SK-N-SH (cell line): ENCODE results near the gene HOXA5. TPM values are rescaled to one million over a fixed set of nuclear protein-coding genes. Genes with fewer than 3 reads are reported as not detected.

Experiments
- CTCF ChIA-PET: fragments of 300-600, 350-600 bp; formaldehyde crosslinking; extraction: SDS; loops from one replicate; lab custom pipeline; 2021; lab: Yijun Ruan, JAX
- POLR2A ChIA-PET: fragments of 350-600 bp; sonication (Branson Sonifier 250); formaldehyde crosslinking; extraction: SDS; loops from one replicate; lab custom pipeline; 2020; ENCODE audit warnings: antibody characterized with exemption, inconsistent platforms; lab: Yijun Ruan, JAX
- DNase-seq: peaks from one replicate; pipeline ENCODE4 v3.0.0; 2012
- H2AFZ ChIP-seq: fragments of 200-600 bp; sonication (generic); 2 replicates; pipeline ENCODE4 v1.8.1; 2016; ENCODE audit warnings: antibody characterized with exemption, mild to moderate bottlenecking, low read depth
- H3F3A ChIP-seq: fragments of 200-600 bp; sonication (generic); replicated peaks from 2 replicates; pipeline ENCODE3; 2016; ENCODE audit warnings: antibody characterized with exemption, mild to moderate bottlenecking; ENCODE audit not compliant: insufficient read depth
- H3K27ac ChIP-seq, 2 experiments: fragments of 200-500 bp in 1 of 2; fragments of 200-600 bp in 1 of 2; sonication (Bioruptor generic) in 1 of 2; sonication (generic), shearing (Covaris generic) in 1 of 2; 2 replicates each; pipeline versions ENCODE4 v1.5.1 to v1.6.1; 2014 to 2016; ENCODE audit warnings: low read depth in 2 of 2, inconsistent platforms in 1 of 2, low read length in 1 of 2, mild to moderate bottlenecking in 1 of 2, mixed read lengths in 1 of 2
- H3K27me3 ChIP-seq: fragments of 200-600 bp; sonication (generic), shearing (Covaris generic); 2 replicates; pipeline ENCODE4 v1.6.1; 2016; ENCODE audit warnings: mixed run types; ENCODE audit not compliant: insufficient read depth
- H3K36me3 ChIP-seq, 2 experiments: fragments of 200-500 bp in 1 of 2; fragments of 200-600 bp in 1 of 2; sonication (Bioruptor generic) in 1 of 2; sonication (generic) in 1 of 2; replicated peaks in 1 of 2; 2 replicates each; pipeline versions ENCODE3 to v1.5.1; 2014 to 2016; ENCODE audit warnings: low read length in 1 of 2, mild to moderate bottlenecking in 1 of 2; ENCODE audit not compliant: insufficient read depth in 2 of 2, control insufficient read depth in 1 of 2
- H3K4me1 ChIP-seq, 2 experiments: fragments of 200-500 bp in 1 of 2; fragments of 200-600 bp in 1 of 2; sonication (Bioruptor generic) in 1 of 2; sonication (generic), shearing (Covaris generic) in 1 of 2; 2 replicates each; pipeline versions ENCODE4 v1.5.1 to v1.6.1; 2014 to 2016; ENCODE audit warnings: low read depth in 1 of 2, low read length in 1 of 2, mixed run types in 1 of 2; ENCODE audit not compliant: insufficient read depth in 2 of 2, control insufficient read depth in 1 of 2
- H3K4me2 ChIP-seq: fragments of 200-600 bp; sonication (generic), shearing (Covaris generic); 2 replicates; pipeline ENCODE4 v1.6.1; 2017; ENCODE audit warnings: mixed run types
- H3K4me3 ChIP-seq, 2 experiments: fragments of 200-500 bp in 1 of 2; fragments of 200-600 bp in 1 of 2; sonication (Bioruptor generic) in 1 of 2; sonication (generic), shearing (Covaris generic) in 1 of 2; 2 replicates each; pipeline versions ENCODE4 v1.5.1 to v1.8.1; 2014 to 2016; ENCODE audit warnings: low read depth in 2 of 2, inconsistent platforms in 1 of 2, low read length in 1 of 2, mild to moderate bottlenecking in 1 of 2, mixed read lengths in 1 of 2, moderate library complexity in 1 of 2
- H3K79me2 ChIP-seq: fragments of 200-600 bp; sonication (generic); 2 replicates; pipeline ENCODE4 v1.8.1; 2017; ENCODE audit warnings: mild to moderate bottlenecking; ENCODE audit not compliant: insufficient read depth
- H3K9ac ChIP-seq: fragments of 200-600 bp; sonication (generic); 2 replicates; pipeline ENCODE4 v1.6.1; 2017; ENCODE audit warnings: mixed run types
- H3K9me2 ChIP-seq: fragments of 200-600 bp; sonication (generic); 2 replicates; pipeline ENCODE4 v1.6.1; 2017; ENCODE audit warnings: mixed run types
- H3K9me3 ChIP-seq: fragments of 200-600 bp; sonication (generic); 2 replicates; pipeline ENCODE4 v1.6.1; 2017; ENCODE audit warnings: mixed run types, mild to moderate bottlenecking, moderate library complexity
- H4K20me1 ChIP-seq: fragments of 200-600 bp; sonication (generic); 2 replicates; pipeline ENCODE4 v1.6.1; 2017; ENCODE audit warnings: mild to moderate bottlenecking, mixed run types; ENCODE audit not compliant: insufficient read depth
- ELF1 ChIP-seq: IDR thresholded peaks from 2 replicates; pipeline ENCODE4 v1.4.0; 2012
- IRF3 ChIP-seq: fragments of 150-350 bp; IDR thresholded peaks from 2 replicates; pipeline ENCODE4 v1.6.1; 2016; ENCODE audit warnings: mild to moderate bottlenecking, low read depth, low read length
- MAX ChIP-seq: IDR thresholded peaks from 2 replicates; pipeline ENCODE4 v1.4.0; 2012; ENCODE audit warnings: low read depth
- MEF2A ChIP-seq: IDR thresholded peaks from 2 replicates; pipeline ENCODE4 v1.4.0; 2012; ENCODE audit warnings: low read depth, borderline replicate concordance
- NFIC ChIP-seq: IDR thresholded peaks from 2 replicates; pipeline ENCODE4 v1.4.0; 2012; ENCODE audit warnings: borderline replicate concordance
- POLR2AphosphoS5 ChIP-seq: IDR thresholded peaks from 2 replicates; pipeline ENCODE4 v1.6.1; 2012; ENCODE audit warnings: low read depth, low read length
- RFX5 ChIP-seq: IDR thresholded peaks from 2 replicates; pipeline ENCODE4 v1.6.1; 2012; ENCODE audit warnings: mild to moderate bottlenecking, improper control_type of control experiment, low read length
- RXRA ChIP-seq: IDR thresholded peaks from 2 replicates; pipeline ENCODE4 v1.4.0; 2012; ENCODE audit warnings: low read depth, mild to moderate bottlenecking, borderline replicate concordance
- TEAD4 ChIP-seq: IDR thresholded peaks from 2 replicates; pipeline ENCODE4 v1.4.0; 2012; ENCODE audit warnings: mild to moderate bottlenecking, borderline replicate concordance; ENCODE audit not compliant: insufficient read depth
- whole genome bisulfite sequencing: methylation state at CpG from one replicate; pipeline ENCODE4 v1.1.6; 2017; ENCODE audit warnings: low lambda C conversion rate; 5-methylcytosine and 5-hydroxymethylcytosine counted together
- polyA plus RNA-seq, 3 experiments: library from polyadenylated mRNA; depleted of rRNA; stranded (reverse); fragments of >200 nt; gene quantifications; 2 replicates each; pipeline ENCODE4 v1.2.3, GENCODE V29; 2012
- TF ChIP-seq, protein P1 (sequence below): IDR thresholded peaks from 2 replicates; pipeline ENCODE4 v1.4.0; 2012; ENCODE audit warnings: low read depth, borderline replicate concordance
- TF ChIP-seq, protein P2 (sequence below): IDR thresholded peaks from 2 replicates; pipeline ENCODE4 v1.6.1; 2012; ENCODE audit warnings: mild to moderate bottlenecking, low read depth, low read length, moderate library complexity
- TF ChIP-seq, protein P3 (sequence below): IDR thresholded peaks from 2 replicates; pipeline ENCODE4 v1.4.0; 2012; ENCODE audit warnings: low read depth, borderline replicate concordance

HOXA5 gene
- polyA plus RNA-seq, 1 of the 3 experiments (the other 2 are of a cell fraction) = not detected

DNA sequence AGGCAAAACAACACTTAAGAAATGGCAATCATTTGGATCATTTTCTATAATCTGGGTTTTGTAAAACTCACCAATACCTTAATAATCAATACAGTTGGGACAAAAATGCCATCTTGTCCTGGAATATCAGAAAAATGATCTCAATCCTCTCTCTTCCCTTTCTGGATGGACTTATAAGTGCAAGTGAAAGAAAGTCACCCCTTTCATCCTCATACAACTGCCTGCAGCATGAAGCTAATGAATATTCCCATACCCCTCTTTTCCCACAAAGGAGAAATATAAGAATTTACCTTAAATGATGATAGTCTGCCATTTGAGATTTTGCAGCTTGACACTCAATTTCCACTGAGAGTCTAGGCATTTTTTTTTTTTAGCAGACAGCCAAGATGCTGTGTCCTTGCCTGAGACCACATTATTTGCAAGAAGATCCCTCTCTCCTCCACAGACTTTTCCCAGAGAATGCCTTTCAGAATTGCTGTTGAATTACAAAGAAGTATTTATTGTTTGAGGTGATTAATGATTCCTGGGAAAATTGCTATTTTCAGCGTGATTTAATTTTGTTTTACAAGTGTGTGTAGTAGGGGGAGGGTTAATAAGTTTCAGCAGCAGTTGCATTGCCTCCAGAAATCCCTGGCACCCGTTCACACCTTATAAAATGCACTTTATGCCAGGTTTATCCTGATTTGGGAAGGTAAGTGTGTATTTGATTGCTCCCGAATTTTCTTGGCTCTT lies 16.7 kb downstream of the HOXA5 start:
- 4% methylated on average over 3 of the region's 3 CpGs for WGBS
- POLR2A ChIA-PET = interaction anchor here (0.7 kb wide), 1 partner anchor 407 kb away, joined by 3 read pairs; no protein-coding TSS in a partner anchor
- TF ChIP-seq IRF3 (no peak), TEAD4 (no peak), RXRA (no peak), RFX5 (no peak), NFIC (no peak), MEF2A (no peak), ELF1 (no peak), POLR2AphosphoS5 (no peak), MAX (no peak)
- TF ChIP-seq, protein P1, sequence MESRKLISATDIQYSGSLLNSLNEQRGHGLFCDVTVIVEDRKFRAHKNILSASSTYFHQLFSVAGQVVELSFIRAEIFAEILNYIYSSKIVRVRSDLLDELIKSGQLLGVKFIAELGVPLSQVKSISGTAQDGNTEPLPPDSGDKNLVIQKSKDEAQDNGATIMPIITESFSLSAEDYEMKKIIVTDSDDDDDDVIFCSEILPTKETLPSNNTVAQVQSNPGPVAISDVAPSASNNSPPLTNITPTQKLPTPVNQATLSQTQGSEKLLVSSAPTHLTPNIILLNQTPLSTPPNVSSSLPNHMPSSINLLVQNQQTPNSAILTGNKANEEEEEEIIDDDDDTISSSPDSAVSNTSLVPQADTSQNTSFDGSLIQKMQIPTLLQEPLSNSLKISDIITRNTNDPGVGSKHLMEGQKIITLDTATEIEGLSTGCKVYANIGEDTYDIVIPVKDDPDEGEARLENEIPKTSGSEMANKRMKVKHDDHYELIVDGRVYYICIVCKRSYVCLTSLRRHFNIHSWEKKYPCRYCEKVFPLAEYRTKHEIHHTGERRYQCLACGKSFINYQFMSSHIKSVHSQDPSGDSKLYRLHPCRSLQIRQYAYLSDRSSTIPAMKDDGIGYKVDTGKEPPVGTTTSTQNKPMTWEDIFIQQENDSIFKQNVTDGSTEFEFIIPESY = no peak
- TF ChIP-seq, protein P2, sequence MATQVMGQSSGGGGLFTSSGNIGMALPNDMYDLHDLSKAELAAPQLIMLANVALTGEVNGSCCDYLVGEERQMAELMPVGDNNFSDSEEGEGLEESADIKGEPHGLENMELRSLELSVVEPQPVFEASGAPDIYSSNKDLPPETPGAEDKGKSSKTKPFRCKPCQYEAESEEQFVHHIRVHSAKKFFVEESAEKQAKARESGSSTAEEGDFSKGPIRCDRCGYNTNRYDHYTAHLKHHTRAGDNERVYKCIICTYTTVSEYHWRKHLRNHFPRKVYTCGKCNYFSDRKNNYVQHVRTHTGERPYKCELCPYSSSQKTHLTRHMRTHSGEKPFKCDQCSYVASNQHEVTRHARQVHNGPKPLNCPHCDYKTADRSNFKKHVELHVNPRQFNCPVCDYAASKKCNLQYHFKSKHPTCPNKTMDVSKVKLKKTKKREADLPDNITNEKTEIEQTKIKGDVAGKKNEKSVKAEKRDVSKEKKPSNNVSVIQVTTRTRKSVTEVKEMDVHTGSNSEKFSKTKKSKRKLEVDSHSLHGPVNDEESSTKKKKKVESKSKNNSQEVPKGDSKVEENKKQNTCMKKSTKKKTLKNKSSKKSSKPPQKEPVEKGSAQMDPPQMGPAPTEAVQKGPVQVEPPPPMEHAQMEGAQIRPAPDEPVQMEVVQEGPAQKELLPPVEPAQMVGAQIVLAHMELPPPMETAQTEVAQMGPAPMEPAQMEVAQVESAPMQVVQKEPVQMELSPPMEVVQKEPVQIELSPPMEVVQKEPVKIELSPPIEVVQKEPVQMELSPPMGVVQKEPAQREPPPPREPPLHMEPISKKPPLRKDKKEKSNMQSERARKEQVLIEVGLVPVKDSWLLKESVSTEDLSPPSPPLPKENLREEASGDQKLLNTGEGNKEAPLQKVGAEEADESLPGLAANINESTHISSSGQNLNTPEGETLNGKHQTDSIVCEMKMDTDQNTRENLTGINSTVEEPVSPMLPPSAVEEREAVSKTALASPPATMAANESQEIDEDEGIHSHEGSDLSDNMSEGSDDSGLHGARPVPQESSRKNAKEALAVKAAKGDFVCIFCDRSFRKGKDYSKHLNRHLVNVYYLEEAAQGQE = no peak
- TF ChIP-seq, protein P3, sequence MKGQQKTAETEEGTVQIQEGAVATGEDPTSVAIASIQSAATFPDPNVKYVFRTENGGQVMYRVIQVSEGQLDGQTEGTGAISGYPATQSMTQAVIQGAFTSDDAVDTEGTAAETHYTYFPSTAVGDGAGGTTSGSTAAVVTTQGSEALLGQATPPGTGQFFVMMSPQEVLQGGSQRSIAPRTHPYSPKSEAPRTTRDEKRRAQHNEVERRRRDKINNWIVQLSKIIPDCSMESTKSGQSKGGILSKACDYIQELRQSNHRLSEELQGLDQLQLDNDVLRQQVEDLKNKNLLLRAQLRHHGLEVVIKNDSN = no peak

More for the DNA sequence above, 16.7 kb downstream of the HOXA5 start:
- DNase-seq = no peak
- no peaks in the 10 kb centered on the region for H3F3A ChIP-seq
- CTCF ChIA-PET = interaction anchor here (0.7 to 3.4 kb wide), 6 partner anchors 11 to 334 kb away, joined by 3 to 18 read pairs (median 4); partner anchors contain the start of gene HOXA5
- H4K20me1 ChIP-seq = no peaks in the 10 kb centered on the region
- H3K4me1 ChIP-seq = peaks cover 0 to 4% of the 10 kb centered on the region in 2 experiments; a peak in 1 of 4 replicates
- H3K9ac ChIP-seq = no peak overlapping the region
- H3K9me2 ChIP-seq = no peaks in the 10 kb centered on the region
- H3K79me2 ChIP-seq = no peaks in the 10 kb centered on the region
- H3K4me2 ChIP-seq = no peak overlapping the region
- H3K36me3 ChIP-seq = no peaks in the 10 kb centered on the region
- no peaks in the 10 kb centered on the region for H3K9me3 ChIP-seq
- peaks cover 91% of the 10 kb centered on the region for H3K27me3 ChIP-seq
- no peak overlapping the region for H3K4me3 ChIP-seq
- no peak overlapping the region for H2AFZ ChIP-seq
- no peak overlapping the region for H3K27ac ChIP-seq
